PC-9 (cell line): Measurements from ENCODE around the gene PCGF6.

Experiments used
- CTCF ChIP-seq: fragments of 200-600 bp; sonication (generic); conservative IDR thresholded peaks from 2 replicates; pipeline ENCODE4 v1.6.1; 2017; ENCODE audit warnings: mixed run types, antibody characterized with exemption, mild to moderate bottlenecking, moderate library complexity
- EZH2 ChIP-seq: fragments of 200-600 bp; sonication (generic); IDR thresholded peaks from 2 replicates; pipeline ENCODE4 v1.8.0; 2017; ENCODE audit warnings: antibody characterized with exemption, low read depth

GRCh38 chr10:103396067-103396788, 45.3 kb upstream of the PCGF6 start, which contains the start of the genes ATP5MK and PDCD11:
- TF ChIP-seq CTCF = no peak
- no peak for TF ChIP-seq EZH2
